OCI-LY3 (cell line): Measurements from ENCODE around the gene ZPBP2.
"Not testable (repeated sequence)": the region's sequence is repeated elsewhere in the genome, so short reads cannot be mapped to it uniquely, and the experiment has no call there.

Experiments
- H2AFZ ChIP-seq: fragments of 200-600, 300-600 bp; shearing (Covaris generic); 2 replicates; pipeline ENCODE4 v1.6.0; 2014; ENCODE audit warnings: antibody characterized with exemption, low read depth, low read length
- H3K27ac ChIP-seq: fragments of 200-600, 300-600 bp; sonication (generic); 2 replicates; pipeline ENCODE4 v1.5.1; 2014; ENCODE audit warnings: mild to moderate bottlenecking, low read length, moderate library complexity, mixed read lengths
- H3K27me3 ChIP-seq: fragments of 200-600, 300-600 bp; sonication (generic); 2 replicates; pipeline ENCODE4 v1.6.1; 2014; ENCODE audit warnings: low read depth, low read length, mixed read lengths
- H3K36me3 ChIP-seq: fragments of 200-600, 300-600 bp; sonication (generic); replicated peaks from 2 replicates; pipeline ENCODE3; 2014; ENCODE audit warnings: low read depth, low read length, mixed read lengths
- H3K4me1 ChIP-seq: fragments of 300-600, 200-600 bp; sonication (generic); 2 replicates; pipeline ENCODE4 v1.6.1; 2014; ENCODE audit warnings: low read length, mixed read lengths
- H3K4me2 ChIP-seq: fragments of 200-600, 300-600 bp; sonication (generic); 2 replicates; pipeline ENCODE4 v1.6.1; 2014; ENCODE audit warnings: low read length, mixed read lengths
- H3K4me3 ChIP-seq: fragments of 300-600, 200-600 bp; sonication (generic); 2 replicates; pipeline ENCODE4 v1.5.1; 2014; ENCODE audit warnings: antibody characterized with exemption, mild to moderate bottlenecking, low read length, moderate library complexity
- H3K79me2 ChIP-seq: fragments of 300-600, 200-600 bp; shearing (Covaris generic); 2 replicates; pipeline ENCODE4 v1.6.1; 2014; ENCODE audit warnings: mild to moderate bottlenecking, low read length, mixed read lengths
- H3K9ac ChIP-seq: fragments of 300-600, 200-600 bp; shearing (Covaris generic); 2 replicates; pipeline ENCODE4 v1.6.0; 2014; ENCODE audit warnings: mild to moderate bottlenecking, low read length, moderate library complexity
- H3K9me3 ChIP-seq: fragments of 200-600, 300-600 bp; shearing (Covaris generic); 2 replicates; pipeline ENCODE4 v1.6.1; 2014; ENCODE audit warnings: low read length, mixed read lengths; ENCODE audit not compliant: insufficient read depth
- H4K20me1 ChIP-seq: fragments of 200-600, 300-600 bp; sonication (generic); 2 replicates; pipeline ENCODE4 v1.6.1; 2016; ENCODE audit warnings: low read length, mixed read lengths; ENCODE audit not compliant: insufficient read depth
- CTCF ChIP-seq: fragments of 200-600, 300-600 bp; sonication (generic); IDR thresholded peaks from 2 replicates; pipeline ENCODE4 v1.5.1; 2014; ENCODE audit warnings: antibody characterized with exemption, low read length, low read depth
- EZH2phosphoT487 ChIP-seq: fragments of 200-600 bp; shearing (Covaris generic); IDR thresholded peaks from 2 replicates; pipeline ENCODE4 v1.6.1; 2018; ENCODE audit warnings: antibody characterized with exemption, mixed run types, low read depth

The ZPBP2 gene

GRCh38 chr17:39894681-39895376 lies 26.8 kb downstream of the ZPBP2 start:
- Histone ChIP-seq H3K9ac (no peak overlapping the region), H3K27ac (no peak overlapping the region), H2AFZ (no peak overlapping the region), H3K4me1 (peaks cover 7% of the 10 kb centered on the region), H3K9me3 (no peaks in the 10 kb centered on the region), H3K4me2 (no peak overlapping the region), H3K27me3 (peaks cover 14% of the 10 kb centered on the region), H4K20me1 (no peaks in the 10 kb centered on the region), H3K4me3 (no peak overlapping the region), H3K36me3 (no peaks in the 10 kb centered on the region), H3K79me2 (no peaks in the 10 kb centered on the region)
- TF ChIP-seq EZH2phosphoT487: no peak
- TF ChIP-seq CTCF: no peak

- Histone ChIP-seq H3K9me3 (no peaks in the 10 kb centered on the region), H3K36me3 (no peaks in the 10 kb centered on the region), H4K20me1 (no peaks in the 10 kb centered on the region), H3K4me3 (no peak overlapping the region), H3K9ac (no peak overlapping the region), H3K4me2 (no peak overlapping the region), H3K4me1 (peaks cover 7% of the 10 kb centered on the region), H3K27me3 (peaks cover 2% of the 10 kb centered on the region), H2AFZ (no peak overlapping the region), H3K79me2 (no peaks in the 10 kb centered on the region), H3K27ac (no peak overlapping the region)
- no peak for TF ChIP-seq EZH2phosphoT487
- TF ChIP-seq CTCF: no peak
These were observed 30.1 kb downstream of the ZPBP2 start for GRCh38 chr17:39898088-39898487.

DNA sequence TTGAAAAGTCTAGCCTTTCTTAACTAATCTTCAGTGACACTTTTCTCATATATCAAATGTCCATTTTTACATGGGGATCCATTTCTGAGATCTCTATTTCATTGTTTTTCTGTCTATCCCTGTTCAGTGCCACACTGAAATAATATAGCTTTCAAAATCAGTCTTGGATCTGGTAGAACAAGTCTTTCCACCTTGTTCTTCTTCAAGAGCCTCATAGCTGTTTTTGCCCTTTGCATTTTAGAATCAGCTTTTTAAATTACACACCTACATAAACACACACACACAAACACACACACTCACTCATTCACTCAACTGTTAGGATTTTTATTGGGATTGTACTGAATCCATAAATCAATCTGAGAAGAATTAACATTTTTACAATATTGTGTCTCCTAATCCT lies 31.2 kb downstream of the ZPBP2 start:
- Histone ChIP-seq H3K27ac (no peak overlapping the region), H3K4me2 (no peak overlapping the region), H3K4me1 (peaks cover 7% of the 10 kb centered on the region)

GRCh38 chr17:39902027-39902426 lies 34.0 kb downstream of the ZPBP2 start:
- H3K9ac ChIP-seq, H3K79me2 ChIP-seq, H4K20me1 ChIP-seq, H2AFZ ChIP-seq, H3K9me3 ChIP-seq, H3K36me3 ChIP-seq, H3K4me2 ChIP-seq, H3K4me3 ChIP-seq, H3K27me3 ChIP-seq, H3K4me1 ChIP-seq, H3K27ac ChIP-seq: not testable (repeated sequence)

More for the DNA sequence above, 31.2 kb downstream of the ZPBP2 start:
- H4K20me1 ChIP-seq: no peaks in the 10 kb centered on the region
- H3K36me3 ChIP-seq: peaks cover 4% of the 10 kb centered on the region
- H3K9me3 ChIP-seq: no peaks in the 10 kb centered on the region
- no peak overlapping the region for H2AFZ ChIP-seq
- H3K9ac ChIP-seq: no peak overlapping the region
- TF ChIP-seq CTCF: no peak
- TF ChIP-seq EZH2phosphoT487: no peak
- no peak overlapping the region for H3K4me3 ChIP-seq
- H3K27me3 ChIP-seq: no peaks in the 10 kb centered on the region
- no peaks in the 10 kb centered on the region for H3K79me2 ChIP-seq
